ENCODE data around the gene AGAP1. TPM values are rescaled to one million over a fixed set of nuclear protein-coding genes. Genes with fewer than 3 reads are reported as not detected.

AGAP1 gene
- polyA plus RNA-seq, 1 donor from 2014 or later = 17.4 TPM

- H3K27ac ChIP-seq (ENCODE audit: low read length) = no peak overlapping the region
- TF ChIP-seq RAD21 (conservative IDR thresholded peaks at IDR 0.05) = no peak
- TF ChIP-seq EZH2 (IDR thresholded peaks at IDR 0.05; ENCODE audit: borderline replicate concordance, insufficient read depth, low read length, poor library complexity, severe bottlenecking) = no peak
- TF ChIP-seq EP300 (conservative IDR thresholded peaks at IDR 0.05; ENCODE audit: poor library complexity, severe bottlenecking) = no peak
- no peak for TF ChIP-seq CTCF (IDR thresholded peaks at IDR 0.05; ENCODE audit: poor library complexity, severe bottlenecking)
- TF ChIP-seq TAF1 (IDR thresholded peaks at IDR 0.05; ENCODE audit: low read depth) = no peak
- no peak for TF ChIP-seq SMC3 (conservative IDR thresholded peaks at IDR 0.05; ENCODE audit: poor library complexity)
- no peak for TF ChIP-seq MXI1 (conservative IDR thresholded peaks at IDR 0.05; ENCODE audit: poor library complexity, severe bottlenecking)
- TF ChIP-seq REST (IDR thresholded peaks at IDR 0.05; ENCODE audit: borderline replicate concordance) = no peak
- TF ChIP-seq POLR2AphosphoS5 (IDR thresholded peaks at IDR 0.05) = no peak
These were observed 218.3 kb downstream of the AGAP1 start for GRCh38 chr2:235712176-235712575.

DNA sequence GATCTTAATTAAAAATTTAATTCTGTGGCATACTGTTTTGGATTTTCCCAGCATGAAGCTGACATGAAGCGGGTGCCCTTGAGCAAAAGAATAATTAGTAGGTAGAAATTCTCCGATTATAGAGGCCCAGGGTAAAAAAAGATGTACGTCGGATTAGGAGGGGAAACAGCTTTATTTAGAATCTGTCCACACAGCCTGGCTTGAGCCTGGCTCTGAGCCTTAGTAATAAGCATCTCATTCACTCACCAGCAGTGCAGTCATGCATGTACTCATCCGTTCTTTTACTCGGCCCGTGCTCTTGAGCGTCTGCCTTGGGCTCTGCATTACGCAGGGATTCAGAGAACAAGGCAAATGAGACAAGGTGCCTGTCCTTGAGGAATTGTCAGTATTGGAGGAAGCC lies 219.3 kb downstream of the AGAP1 start:
- Histone ChIP-seq H3K9me3 (ENCODE audit: low read length) (no peaks in the 10 kb centered on the region), H3K4me2 (ENCODE audit: low read length) (no peak overlapping the region), H3K36me3 (ENCODE audit: insufficient read depth, low read length) (peaks cover 4% of the 10 kb centered on the region), H3K79me2 (replicated peaks; ENCODE audit: insufficient read depth, low read length) (no peaks in the 10 kb centered on the region), H3K27me3 (ENCODE audit: insufficient read depth, low read depth, low read length) (no peaks in the 10 kb centered on the region), H3K9ac (ENCODE audit: low read length) (no peak overlapping the region), H3F3A (ENCODE audit: insufficient read depth, low read length, poor library complexity, severe bottlenecking) (no peaks in the 10 kb centered on the region), H3K9me2 (ENCODE audit: insufficient read depth, low read length) (no peaks in the 10 kb centered on the region), H2AFZ (ENCODE audit: low read depth, low read length) (no peak overlapping the region), H4K20me1 (ENCODE audit: insufficient read depth) (no peaks in the 10 kb centered on the region), H3K4me3 (ENCODE audit: low read length) (no peak overlapping the region), H3K27ac (ENCODE audit: low read length) (no peak overlapping the region)
- TF ChIP-seq RAD21 (conservative IDR thresholded peaks at IDR 0.05) = no peak
- TF ChIP-seq EZH2 (IDR thresholded peaks at IDR 0.05; ENCODE audit: borderline replicate concordance, insufficient read depth, low read length, poor library complexity, severe bottlenecking) = no peak
- TF ChIP-seq EP300 (conservative IDR thresholded peaks at IDR 0.05; ENCODE audit: poor library complexity, severe bottlenecking) = no peak
- TF ChIP-seq TAF1 (IDR thresholded peaks at IDR 0.05; ENCODE audit: low read depth) = no peak
- TF ChIP-seq MXI1 (conservative IDR thresholded peaks at IDR 0.05; ENCODE audit: poor library complexity, severe bottlenecking) = no peak
- TF ChIP-seq SMC3 (conservative IDR thresholded peaks at IDR 0.05; ENCODE audit: poor library complexity) = no peak
- TF ChIP-seq REST (IDR thresholded peaks at IDR 0.05; ENCODE audit: borderline replicate concordance) = no peak
- TF ChIP-seq CTCF (IDR thresholded peaks at IDR 0.05; ENCODE audit: poor library complexity, severe bottlenecking) = no peak
- TF ChIP-seq POLR2AphosphoS5 (IDR thresholded peaks at IDR 0.05) = no peak

More at GRCh38 chr2:235712176-235712575, 218.3 kb downstream of the AGAP1 start:
- H3F3A ChIP-seq (ENCODE audit: insufficient read depth, low read length, poor library complexity, severe bottlenecking) = no peaks in the 10 kb centered on the region
- no peak overlapping the region for H3K4me3 ChIP-seq (ENCODE audit: low read length)
- no peaks in the 10 kb centered on the region for H3K79me2 ChIP-seq (replicated peaks; ENCODE audit: insufficient read depth, low read length)
- no peak overlapping the region for H2AFZ ChIP-seq (ENCODE audit: low read depth, low read length)
- H3K27me3 ChIP-seq (ENCODE audit: insufficient read depth, low read depth, low read length) = no peaks in the 10 kb centered on the region
- no peaks in the 10 kb centered on the region for H3K9me2 ChIP-seq (ENCODE audit: insufficient read depth, low read length)
- H3K9ac ChIP-seq (ENCODE audit: low read length) = no peak overlapping the region
- H3K36me3 ChIP-seq (ENCODE audit: insufficient read depth, low read length) = peaks cover 8% of the 10 kb centered on the region
- H3K4me2 ChIP-seq (ENCODE audit: low read length) = no peak overlapping the region
- no peaks in the 10 kb centered on the region for H3K9me3 ChIP-seq (ENCODE audit: low read length)
- H4K20me1 ChIP-seq (ENCODE audit: insufficient read depth) = no peaks in the 10 kb centered on the region

All from neural cell (in vitro differentiated cells).